Keratinocyte (primary cell): ENCODE data around the gene TACC2. TPM values are rescaled to one million over a fixed set of nuclear protein-coding genes. Genes with fewer than 3 reads are reported as not detected.

ENCODE experiments used
- DNase-seq: peaks from one replicate; pipeline ENCODE4 v3.0.0-alpha.2; 2011; ENCODE audit warnings: low read depth, missing footprints, low spot score
- FAIRE-seq: peaks from 2 replicates; lab custom pipeline; 2011; peaks lifted over from hg19 to GRCh38; lab: Jason Lieb, UNC
- H2AFZ ChIP-seq: 2 replicates; pipeline ENCODE4 v1.6.0; 2012; ENCODE audit warnings: low read length, control low read depth, inconsistent platforms; ENCODE audit not compliant: control insufficient read depth
- H3K27ac ChIP-seq: 2 replicates; pipeline ENCODE4 v1.5.1; 2011; ENCODE audit warnings: low read length; ENCODE audit not compliant: control insufficient read depth, insufficient read depth
- H3K27me3 ChIP-seq: 3 replicates; pipeline ENCODE4 v1.6.0; 2011; ENCODE audit warnings: low read length; ENCODE audit not compliant: control insufficient read depth, insufficient read depth; ENCODE audit errors: extremely low read depth
- H3K36me3 ChIP-seq, 2 experiments: 2 replicates in 1 of 2; 3 replicates in 1 of 2; pipeline ENCODE4 v1.5.1; 2011; ENCODE audit warnings: low read length in 2 of 2, mild to moderate bottlenecking in 1 of 2; ENCODE audit not compliant: control insufficient read depth in 2 of 2, insufficient read depth in 2 of 2; ENCODE audit errors: extremely low read depth in 1 of 2
- H3K4me1 ChIP-seq: 3 replicates; pipeline ENCODE4 v1.5.1; 2011; ENCODE audit warnings: low read length; ENCODE audit not compliant: control insufficient read depth, insufficient read depth; ENCODE audit errors: extremely low read depth
- H3K4me2 ChIP-seq: 3 replicates; pipeline ENCODE4 v1.6.0; 2011; ENCODE audit warnings: low read depth, low read length; ENCODE audit not compliant: control insufficient read depth, insufficient read depth; ENCODE audit errors: extremely low read depth
- H3K4me3 ChIP-seq, 3 experiments: fragments of 200-600 bp in 1 of 3; sonication (generic) in 1 of 3; 2 replicates in 2 of 3; 3 replicates in 1 of 3; pipeline ENCODE4 v1.5.1; 2011 to 2016; ENCODE audit warnings: low read length in 3 of 3, mild to moderate bottlenecking in 3 of 3, control low read depth in 2 of 3, inconsistent platforms in 1 of 3, low read depth in 1 of 3, mixed read lengths in 1 of 3, mixed run types in 1 of 3, moderate library complexity in 1 of 3; ENCODE audit not compliant: control insufficient read depth in 2 of 3, insufficient read depth in 2 of 3; ENCODE audit errors: extremely low read depth in 1 of 3
- H3K79me2 ChIP-seq: 2 replicates; pipeline ENCODE4 v1.6.0; 2012; ENCODE audit warnings: low read length; ENCODE audit not compliant: control insufficient read depth, insufficient read depth
- H3K9ac ChIP-seq: 3 replicates; pipeline ENCODE4 v1.6.0; 2011; ENCODE audit warnings: low read length; ENCODE audit not compliant: control insufficient read depth, insufficient read depth; ENCODE audit errors: extremely low read depth
- H3K9me1 ChIP-seq: 3 replicates; pipeline ENCODE4 v1.6.0; 2011; ENCODE audit warnings: low read length; ENCODE audit not compliant: control insufficient read depth, insufficient read depth; ENCODE audit errors: extremely low read depth
- H3K9me3 ChIP-seq: 2 replicates; pipeline ENCODE4 v1.5.1; 2012; ENCODE audit warnings: low read depth, low read length; ENCODE audit not compliant: control insufficient read depth
- H4K20me1 ChIP-seq: 3 replicates; pipeline ENCODE4 v1.6.0; 2011; ENCODE audit warnings: low read length; ENCODE audit not compliant: control insufficient read depth, insufficient read depth; ENCODE audit errors: extremely low read depth
- EZH2 ChIP-seq: IDR thresholded peaks from one replicate; pipeline ENCODE4 v1.6.1; 2012; ENCODE audit warnings: inconsistent platforms, mild to moderate bottlenecking, low read length, moderate library complexity
- dilution Hi-C: fragments of 300-500 bp; cut with MboI; formaldehyde crosslinking; loops from one replicate; pipeline ENCODE4 v1.7.0; 2020; ENCODE audit warnings: low sequenced_read_pairs; ENCODE audit not compliant: extremely low pct_ligation_motif_present
- polyA plus RNA-seq, 5 experiments: library from polyadenylated mRNA; depleted of rRNA in 3 of 5; stranded (reverse) in 3 of 5; stranded (forward) in 1 of 5; unstranded in 1 of 5; fragments of >200 nt; gene quantifications; 1 replicate in 1 of 5; 2 replicates in 3 of 5; 3 replicates in 1 of 5; pipeline versions ENCODE4 v1.2.1 to v1.2.3, GENCODE V29; 2011 to 2012; ENCODE audit warnings: missing spikeins in 2 of 5, low read depth in 1 of 5, low replicate concordance in 1 of 5
- TF ChIP-seq, protein P1 (sequence below), 3 experiments: IDR thresholded peaks in 1 of 3; conservative IDR thresholded peaks in 1 of 3; optimal IDR thresholded peaks in 1 of 3; 2 replicates in 2 of 3; 3 replicates in 1 of 3; pipeline versions ENCODE3 to v1.5.1; 2011; ENCODE audit warnings: low read length in 3 of 3, mild to moderate bottlenecking in 3 of 3, moderate library complexity in 2 of 3, control low read depth in 1 of 3, inconsistent platforms in 1 of 3; ENCODE audit not compliant: insufficient read depth in 2 of 3; ENCODE audit errors: extremely low read depth in 1 of 3

TACC2 gene
- polyA plus RNA-seq, 1 donor (not counting 4 experiments of a cell fraction or from before 2014, with no cell fraction given), result 12.8 TPM

DNA sequence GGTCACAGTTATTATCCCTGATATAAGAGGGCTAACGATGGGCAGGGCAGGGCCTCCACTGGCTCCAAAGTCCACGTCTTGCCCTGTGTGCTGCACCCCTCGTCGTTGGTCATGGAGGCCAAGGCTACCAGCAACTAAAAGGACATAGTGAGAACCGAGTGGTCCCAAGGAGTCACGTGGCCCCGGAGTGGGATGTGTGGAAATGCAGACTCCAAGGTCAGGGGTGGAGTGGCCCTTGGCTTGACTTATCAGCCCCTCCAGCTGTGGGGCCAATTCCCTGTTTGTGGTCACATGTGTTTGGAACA lies 312.8 kb downstream of the TACC2 start:
- H3K79me2 ChIP-seq, result no peaks in the 10 kb centered on the region
- dilution Hi-C loops, result no loop called here
- no peaks in the 10 kb centered on the region for H3K9me1 ChIP-seq
- no peak overlapping the region for H2AFZ ChIP-seq
- no peaks in the 10 kb centered on the region for H4K20me1 ChIP-seq
- no peaks in the 10 kb centered on the region for H3K36me3 ChIP-seq
- H3K27me3 ChIP-seq, result no peaks in the 10 kb centered on the region
- no peak overlapping the region for H3K9ac ChIP-seq
- TF ChIP-seq, protein P1, sequence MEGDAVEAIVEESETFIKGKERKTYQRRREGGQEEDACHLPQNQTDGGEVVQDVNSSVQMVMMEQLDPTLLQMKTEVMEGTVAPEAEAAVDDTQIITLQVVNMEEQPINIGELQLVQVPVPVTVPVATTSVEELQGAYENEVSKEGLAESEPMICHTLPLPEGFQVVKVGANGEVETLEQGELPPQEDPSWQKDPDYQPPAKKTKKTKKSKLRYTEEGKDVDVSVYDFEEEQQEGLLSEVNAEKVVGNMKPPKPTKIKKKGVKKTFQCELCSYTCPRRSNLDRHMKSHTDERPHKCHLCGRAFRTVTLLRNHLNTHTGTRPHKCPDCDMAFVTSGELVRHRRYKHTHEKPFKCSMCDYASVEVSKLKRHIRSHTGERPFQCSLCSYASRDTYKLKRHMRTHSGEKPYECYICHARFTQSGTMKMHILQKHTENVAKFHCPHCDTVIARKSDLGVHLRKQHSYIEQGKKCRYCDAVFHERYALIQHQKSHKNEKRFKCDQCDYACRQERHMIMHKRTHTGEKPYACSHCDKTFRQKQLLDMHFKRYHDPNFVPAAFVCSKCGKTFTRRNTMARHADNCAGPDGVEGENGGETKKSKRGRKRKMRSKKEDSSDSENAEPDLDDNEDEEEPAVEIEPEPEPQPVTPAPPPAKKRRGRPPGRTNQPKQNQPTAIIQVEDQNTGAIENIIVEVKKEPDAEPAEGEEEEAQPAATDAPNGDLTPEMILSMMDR (optimal IDR thresholded peaks at IDR 0.05 in 1 of 3, IDR thresholded peaks at IDR 0.05 in 1 of 3, conservative IDR thresholded peaks at IDR 0.05 in 1 of 3; ENCODE audit: extremely low read depth in 1 of 3, insufficient read depth in 2 of 3, low read length in 3 of 3), result no peak
- no peak for TF ChIP-seq EZH2
- H3K4me2 ChIP-seq, result no peak overlapping the region
- DNase-seq (no peak), FAIRE-seq (no peak)
- H3K4me3 ChIP-seq, result no peak overlapping the region
- H3K27ac ChIP-seq, result no peak overlapping the region
- peaks cover 6% of the 10 kb centered on the region for H3K4me1 ChIP-seq
- H3K9me3 ChIP-seq, result peaks cover 2% of the 10 kb centered on the region

DNA sequence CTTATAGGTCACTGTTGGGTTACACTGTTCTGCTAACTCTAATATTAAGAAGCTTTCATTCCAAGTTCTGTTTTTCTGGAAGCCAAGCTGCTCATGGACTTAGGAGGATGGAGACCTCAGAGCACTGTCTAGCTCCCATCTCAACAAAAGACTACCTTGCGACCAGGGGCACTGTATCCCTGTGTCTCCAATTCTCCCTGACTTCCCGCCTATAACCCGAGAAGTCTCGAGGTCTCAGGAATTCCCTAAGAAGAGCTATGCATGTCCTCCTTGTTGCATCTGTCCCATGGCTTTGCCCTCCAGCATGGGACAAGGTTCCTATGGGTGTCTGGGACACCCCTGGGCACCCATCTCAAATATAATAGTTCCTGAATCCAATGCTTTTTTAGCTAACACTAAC lies 313.4 kb downstream of the TACC2 start:
- H2AFZ ChIP-seq, result no peak overlapping the region
- H3K4me2 ChIP-seq, result no peak overlapping the region
- H3K4me3 ChIP-seq, result no peak overlapping the region
- no peaks in the 10 kb centered on the region for H4K20me1 ChIP-seq
- TF ChIP-seq EZH2, result no peak
- TF ChIP-seq, protein P1 (optimal IDR thresholded peaks at IDR 0.05 in 1 of 3, IDR thresholded peaks at IDR 0.05 in 1 of 3, conservative IDR thresholded peaks at IDR 0.05 in 1 of 3; ENCODE audit: extremely low read depth in 1 of 3, insufficient read depth in 2 of 3, low read length in 3 of 3), result no peak
- H3K4me1 ChIP-seq, result peaks cover 11% of the 10 kb centered on the region
- H3K9me3 ChIP-seq, result peaks cover 2% of the 10 kb centered on the region
- no peak for FAIRE-seq
- no peaks in the 10 kb centered on the region for H3K9me1 ChIP-seq
- no peak overlapping the region for H3K9ac ChIP-seq
- dilution Hi-C loops, result no loop called here
- H3K79me2 ChIP-seq, result no peaks in the 10 kb centered on the region
- DNase-seq, result no peak
- H3K36me3 ChIP-seq, result no peaks in the 10 kb centered on the region
- no peak overlapping the region for H3K27ac ChIP-seq
- no peaks in the 10 kb centered on the region for H3K27me3 ChIP-seq
